H1 (cell line): ENCODE data around the gene KRT37. TPM values are rescaled to one million over a fixed set of nuclear protein-coding genes. Genes with fewer than 3 reads are reported as not detected.
"Not testable (repeated sequence)": the region's sequence is repeated elsewhere in the genome, so short reads cannot be mapped to it uniquely, and the experiment has no call there.

ENCODE experiments used
- CTCF ChIA-PET: fragments of 300-600 bp; sonication (Branson Sonifier 250); formaldehyde crosslinking; loops from one replicate; lab custom pipeline; 2021; ENCODE audit not compliant: partially characterized antibody; lab: Charles Lee
- POLR2A ChIA-PET: fragments of 300-600 bp; sonication (Branson Sonifier 250); formaldehyde crosslinking; loops from one replicate; lab custom pipeline; 2021; ENCODE audit warnings: inconsistent platforms; ENCODE audit not compliant: partially characterized antibody; lab: Charles Lee
- DNase-seq, 2 experiments: peaks; one replicate each; pipeline versions ENCODE4 v3.0.0 to v3.0.0-alpha.2; 2010 to 2022; ENCODE audit warnings: low spot score in 2 of 2, low read depth in 1 of 2, mixed read lengths in 1 of 2
- FAIRE-seq: peaks from 2 replicates; lab custom pipeline; 2011; peaks lifted over from hg19 to GRCh38; lab: Jason Lieb, UNC
- H2AFZ ChIP-seq: 2 replicates; pipeline ENCODE4 v1.8.1; 2012; ENCODE audit warnings: low read length, inconsistent platforms
- H2AK5ac ChIP-seq: 2 replicates; pipeline ENCODE4 v1.6.1; 2013; ENCODE audit warnings: low read depth, low read length
- H2BK120ac ChIP-seq: replicated peaks from 2 replicates; pipeline ENCODE3; 2013; ENCODE audit warnings: low read depth, low read length, inconsistent platforms
- H2BK12ac ChIP-seq: 2 replicates; pipeline ENCODE4 v1.6.1; 2013; ENCODE audit warnings: low read depth, low read length
- H2BK15ac ChIP-seq: 2 replicates; pipeline ENCODE4 v1.6.1; 2013; ENCODE audit warnings: low read length
- H2BK20ac ChIP-seq: 2 replicates; pipeline ENCODE4 v1.6.1; 2013; ENCODE audit warnings: low read length
- H2BK5ac ChIP-seq: 2 replicates; pipeline ENCODE4 v1.6.1; 2013; ENCODE audit warnings: low read depth, low read length
- H3K14ac ChIP-seq: 2 replicates; pipeline ENCODE4 v1.6.1; 2013; ENCODE audit warnings: inconsistent platforms; ENCODE audit not compliant: insufficient read length
- H3K18ac ChIP-seq: 2 replicates; pipeline ENCODE4 v1.6.1; 2013; ENCODE audit warnings: low read length; ENCODE audit errors: extremely low read depth
- H3K23ac ChIP-seq: 2 replicates; pipeline ENCODE4 v1.6.1; 2013; ENCODE audit warnings: inconsistent platforms; ENCODE audit not compliant: insufficient read length
- H3K23me2 ChIP-seq: 2 replicates; pipeline ENCODE4 v1.6.1; 2013; ENCODE audit warnings: low read depth, low read length
- H3K27ac ChIP-seq: 2 replicates; pipeline ENCODE4 v1.6.1; 2011; ENCODE audit warnings: low read depth, low read length, inconsistent platforms
- H3K27me3 ChIP-seq, 4 experiments: replicated peaks in 1 of 4; 1 replicate in 1 of 4; 2 replicates in 3 of 4; pipeline versions ENCODE4 v1.6.1 to v1.8.1; 2011 to 2013; ENCODE audit warnings: low read length in 3 of 4, mild to moderate bottlenecking in 3 of 4, inconsistent platforms in 2 of 4, mixed read lengths in 2 of 4, moderate library complexity in 1 of 4; ENCODE audit not compliant: control insufficient read depth in 3 of 4, insufficient read depth in 3 of 4; ENCODE audit errors: extremely low read depth in 1 of 4
- H3K36me3 ChIP-seq, 4 experiments: 2 replicates each; pipeline versions ENCODE4 v1.6.1 to v1.8.1; 2011 to 2013; ENCODE audit warnings: mild to moderate bottlenecking in 4 of 4, low read length in 3 of 4, moderate library complexity in 2 of 4, control low read depth in 1 of 4, inconsistent platforms in 1 of 4; ENCODE audit not compliant: insufficient read depth in 4 of 4, control insufficient read depth in 2 of 4
- H3K4ac ChIP-seq: replicated peaks from 2 replicates; pipeline ENCODE3; 2013; ENCODE audit warnings: low read length, low read depth, mixed read lengths, inconsistent platforms; ENCODE audit not compliant: insufficient read length
- H3K4me1 ChIP-seq, 4 experiments: replicated peaks in 1 of 4; 1 replicate in 1 of 4; 2 replicates in 3 of 4; pipeline versions ENCODE4 v1.6.1 to v1.8.1; 2011 to 2013; ENCODE audit warnings: low read length in 3 of 4, inconsistent platforms in 2 of 4, mixed read lengths in 1 of 4; ENCODE audit not compliant: insufficient read depth in 4 of 4, control insufficient read depth in 3 of 4
- H3K4me2 ChIP-seq, 2 experiments: 2 replicates each; pipeline versions ENCODE4 v1.6.1 to v1.8.1; 2011 to 2013; ENCODE audit warnings: low read depth in 2 of 2, low read length in 2 of 2, control low read depth in 1 of 2, inconsistent platforms in 1 of 2, mild to moderate bottlenecking in 1 of 2; ENCODE audit not compliant: insufficient read depth in 1 of 2
- H3K4me3 ChIP-seq, 4 experiments: fragments of 200-600, 300-600 bp in 1 of 4; sonication (generic), shearing (Covaris generic), sonication (Bioruptor Twin) in 1 of 4; 2 replicates each; pipeline versions ENCODE4 v1.5.1 to v1.8.1; 2011 to 2016; ENCODE audit warnings: low read length in 4 of 4, low read depth in 3 of 4, control low read depth in 2 of 4, inconsistent platforms in 2 of 4, mild to moderate bottlenecking in 2 of 4, mixed read lengths in 1 of 4, moderate library complexity in 1 of 4; ENCODE audit not compliant: insufficient read depth in 2 of 4; ENCODE audit errors: extremely low read depth in 1 of 4
- H3K56ac ChIP-seq: replicated peaks from 2 replicates; pipeline ENCODE3; 2013; ENCODE audit warnings: low read depth, mild to moderate bottlenecking, mixed read lengths, low read length, inconsistent platforms; ENCODE audit not compliant: insufficient read length
- H3K79me1 ChIP-seq: 2 replicates; pipeline ENCODE4 v1.6.1; 2013; ENCODE audit warnings: low read depth, low read length, control low read depth
- H3K79me2 ChIP-seq, 2 experiments: 2 replicates each; pipeline versions ENCODE4 v1.6.1 to v1.8.1; 2012 to 2013; ENCODE audit warnings: low read length in 2 of 2, mild to moderate bottlenecking in 2 of 2, inconsistent platforms in 1 of 2; ENCODE audit not compliant: insufficient read depth in 2 of 2, control insufficient read depth in 1 of 2
- H3K9ac ChIP-seq, 4 experiments: replicated peaks in 1 of 4; 1 replicate in 1 of 4; 2 replicates in 3 of 4; pipeline versions ENCODE4 v1.6.1 to v1.8.1; 2011 to 2013; ENCODE audit warnings: low read depth in 3 of 4, low read length in 3 of 4, control low read depth in 2 of 4, mild to moderate bottlenecking in 2 of 4, moderate library complexity in 2 of 4, inconsistent platforms in 1 of 4; ENCODE audit errors: extremely low read depth in 1 of 4
- H3K9me3 ChIP-seq, 2 experiments: 2 replicates each; pipeline versions ENCODE4 v1.6.1 to v1.8.1; 2012 to 2013; ENCODE audit warnings: mild to moderate bottlenecking in 2 of 2, moderate library complexity in 2 of 2, control low read depth in 1 of 2, inconsistent platforms in 1 of 2, low read depth in 1 of 2, low read length in 1 of 2, mixed read lengths in 1 of 2; ENCODE audit not compliant: insufficient read depth in 2 of 2
- H4K20me1 ChIP-seq, 2 experiments: replicated peaks in 1 of 2; 2 replicates each; pipeline versions ENCODE3 to v1.8.1; 2011 to 2013; ENCODE audit warnings: inconsistent platforms in 2 of 2, low read length in 2 of 2, mild to moderate bottlenecking in 1 of 2; ENCODE audit not compliant: insufficient read depth in 2 of 2, control insufficient read depth in 1 of 2
- H4K5ac ChIP-seq: 2 replicates; pipeline ENCODE4 v1.6.1; 2013; ENCODE audit warnings: low read length, low read depth, mixed read lengths, inconsistent platforms; ENCODE audit not compliant: insufficient read length
- H4K8ac ChIP-seq: 2 replicates; pipeline ENCODE4 v1.8.0; 2013; ENCODE audit warnings: mild to moderate bottlenecking, moderate library complexity, low read length, inconsistent platforms; ENCODE audit not compliant: insufficient read depth; ENCODE audit errors: extremely low read depth
- H4K91ac ChIP-seq: replicated peaks from 2 replicates; pipeline ENCODE3; 2013; ENCODE audit warnings: low read length, mixed read lengths, inconsistent platforms; ENCODE audit not compliant: insufficient read length
- WGBS, 2 experiments: shearing (Covaris generic) in 1 of 2; methylation state at CpG; one replicate each; pipeline versions ENCODE4 v1.1.6 to v1.1.7; 2013 to 2015; ENCODE audit warnings: low lambda C conversion rate in 2 of 2, mixed read lengths in 2 of 2, inconsistent platforms in 1 of 2, low coverage in 1 of 2, missing lambda C conversion rate in 1 of 2; ENCODE audit not compliant: insufficient replicate concordance in 2 of 2, insufficient coverage in 1 of 2, insufficient read length in 1 of 2; ENCODE audit errors: extremely low coverage in 1 of 2, missing lambda C conversion rate in 1 of 2; 5-methylcytosine and 5-hydroxymethylcytosine counted together
- polyA plus RNA-seq, 7 experiments: library from polyadenylated mRNA; depleted of rRNA in 3 of 7; stranded (reverse) in 5 of 7; unstranded in 2 of 7; fragments of >200 nt in 5 of 7; fragments of 200-250 nt in 2 of 7; gene quantifications; 1 replicate in 5 of 7; 2 replicates in 1 of 7; 4 replicates in 1 of 7; pipeline versions ENCODE4 v1.2.1 to v1.2.3, GENCODE V29; 2011 to 2013; ENCODE audit warnings: missing spikeins in 2 of 7, mixed read lengths in 2 of 7
- total RNA-seq: library from RNA; stranded (reverse); fragmentation: NEBNext Ultra II Directional; extraction: Animal tissue kit (Norgen Biotek cat#: 25700); gene quantifications from 2 replicates; pipeline ENCODE4 v1.2.1, GENCODE V29; 2021

The KRT37 gene
- total and polyA plus RNA-seq, 2 of the 8 experiments (the other 6 are each of a cell fraction or from before 2014, with no cell fraction given) = not detected

DNA sequence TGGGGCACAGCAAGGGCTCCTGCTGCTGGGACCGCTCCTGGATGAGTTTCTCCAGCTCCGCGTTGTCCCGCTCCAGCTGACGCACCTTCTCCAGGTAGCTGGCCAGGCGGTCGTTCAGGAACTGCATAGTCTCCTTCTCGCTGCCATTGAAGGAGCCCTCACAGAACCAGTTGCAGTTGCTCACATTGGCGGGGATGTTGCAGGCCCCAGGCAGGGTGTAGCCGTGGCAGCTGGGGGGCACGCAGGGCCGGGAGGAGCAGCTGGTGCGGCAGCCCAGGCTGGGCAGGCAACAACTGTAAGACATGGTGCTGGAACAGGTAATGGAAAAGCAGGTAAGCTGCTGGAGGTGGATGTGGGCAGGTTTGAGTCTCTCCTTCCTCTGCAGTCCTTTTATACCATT is 42.4 kb downstream of the KRT37 start, which contains the start of gene KRT34:
TSS of gene KRT34 (minus strand) at position 364 of the 400 bp plus-strand sequence. CDS start at position 304, 60 bp downstream.
- H2BK120ac ChIP-seq, H3K4ac ChIP-seq, H2BK5ac ChIP-seq, H4K5ac ChIP-seq, H3K79me2 ChIP-seq, H3K4me1 ChIP-seq, H2BK15ac ChIP-seq, H3K56ac ChIP-seq, H3K9ac ChIP-seq, H3K36me3 ChIP-seq, H4K20me1 ChIP-seq, H3K27me3 ChIP-seq, DNase-seq, H3K27ac ChIP-seq, H4K91ac ChIP-seq, H2BK12ac ChIP-seq, H3K79me1 ChIP-seq, H2BK20ac ChIP-seq, H3K23me2 ChIP-seq, H3K9me3 ChIP-seq, H3K4me2 ChIP-seq, POLR2A ChIA-PET, H2AFZ ChIP-seq, H3K18ac ChIP-seq, H4K8ac ChIP-seq, H3K4me3 ChIP-seq, H2AK5ac ChIP-seq, H3K14ac ChIP-seq, FAIRE-seq, H3K23ac ChIP-seq: not testable (repeated sequence)
- WGBS, 2 experiments = 97% methylated on average over 12 of the region's 13 CpGs; no CpG with 5 or more reads in 1 of the 2 experiments
- CTCF ChIA-PET = interaction anchor here (0.6 to 1.7 kb wide), 5 partner anchors 10 to 848 kb away, joined by 3 to 6 read pairs (median 4); no protein-coding TSS in a partner anchor

DNA sequence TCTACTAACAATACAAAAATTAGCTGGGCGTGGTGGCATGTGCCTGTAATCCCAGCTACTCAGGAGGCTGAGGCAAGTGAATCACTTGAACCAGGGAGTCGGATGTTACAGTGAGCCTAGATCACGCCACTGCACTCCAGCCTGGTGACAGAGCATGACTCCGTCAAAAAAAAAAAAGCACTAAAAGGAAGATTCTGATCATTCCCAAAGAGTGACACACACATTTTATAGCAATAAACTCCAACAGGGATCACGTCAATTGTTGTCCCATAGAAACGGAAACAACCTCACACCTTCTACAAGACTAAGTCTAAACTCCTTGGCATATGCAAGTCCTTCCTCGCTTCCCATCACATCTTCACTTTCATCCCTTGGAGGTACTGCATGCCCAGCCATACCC is 44.3 kb downstream of the KRT37 start:
- H3K23me2 ChIP-seq, H3K79me1 ChIP-seq, FAIRE-seq, H4K8ac ChIP-seq, H3K4ac ChIP-seq, H3K9me3 ChIP-seq, H2BK15ac ChIP-seq, POLR2A ChIA-PET, H4K91ac ChIP-seq, H2AFZ ChIP-seq, H3K18ac ChIP-seq, H3K9ac ChIP-seq, H3K23ac ChIP-seq, H3K14ac ChIP-seq, H2BK12ac ChIP-seq, DNase-seq, H2BK5ac ChIP-seq, H2BK20ac ChIP-seq, H4K20me1 ChIP-seq, H3K4me1 ChIP-seq, H2BK120ac ChIP-seq, H3K36me3 ChIP-seq, H3K56ac ChIP-seq, H2AK5ac ChIP-seq, H3K4me3 ChIP-seq, H3K27ac ChIP-seq, H3K79me2 ChIP-seq, H3K4me2 ChIP-seq, H4K5ac ChIP-seq, H3K27me3 ChIP-seq: not testable (repeated sequence)
- 83% methylated on average over 7 of the region's 7 CpGs; no CpG with 5 or more reads in 1 of the 2 experiments for WGBS, 2 experiments
- CTCF ChIA-PET = interaction anchor here (0.6 to 1.4 kb wide), 2 partner anchors 41 to 882 kb away, joined by 3 read pairs; no protein-coding TSS in a partner anchor
